Fibroblast of skin of abdomen (primary cell): ENCODE data around the gene NUAK2.

ENCODE experiments used
- DNase-seq: peaks from one replicate; pipeline ENCODE4 v3.0.0-alpha.2; 2013

NUAK2 gene

DNA sequence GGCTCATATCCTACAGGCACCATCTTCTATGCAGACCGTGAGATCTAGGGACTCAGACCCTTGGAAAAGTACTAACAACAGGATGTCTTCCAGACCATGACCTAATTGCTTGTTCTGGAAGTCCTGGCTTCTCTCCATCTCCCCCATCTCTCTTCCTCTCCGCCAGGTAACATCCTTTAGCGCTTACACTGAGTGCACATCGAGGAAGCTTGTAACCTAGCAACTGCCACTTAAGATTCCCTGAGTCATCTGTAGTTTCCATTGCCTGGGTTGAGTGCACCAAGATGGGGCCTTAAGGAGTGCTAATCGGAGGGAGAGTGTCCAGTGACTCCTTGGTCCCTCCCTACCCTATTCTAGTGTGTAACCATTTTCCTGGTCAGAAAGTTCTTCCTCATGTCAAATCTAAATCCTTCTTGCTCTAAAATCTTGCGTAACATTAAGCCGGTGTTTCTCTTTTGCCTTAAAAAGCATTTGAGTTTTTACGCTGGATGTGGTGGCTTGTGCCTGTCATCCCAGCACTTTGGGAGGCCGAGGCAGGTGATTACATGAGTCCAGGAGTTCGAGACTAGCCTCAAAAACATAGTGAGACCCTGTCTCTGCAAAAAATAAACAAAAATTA is 25.5 kb upstream of the NUAK2 start:
- no peak for DNase-seq

DNA sequence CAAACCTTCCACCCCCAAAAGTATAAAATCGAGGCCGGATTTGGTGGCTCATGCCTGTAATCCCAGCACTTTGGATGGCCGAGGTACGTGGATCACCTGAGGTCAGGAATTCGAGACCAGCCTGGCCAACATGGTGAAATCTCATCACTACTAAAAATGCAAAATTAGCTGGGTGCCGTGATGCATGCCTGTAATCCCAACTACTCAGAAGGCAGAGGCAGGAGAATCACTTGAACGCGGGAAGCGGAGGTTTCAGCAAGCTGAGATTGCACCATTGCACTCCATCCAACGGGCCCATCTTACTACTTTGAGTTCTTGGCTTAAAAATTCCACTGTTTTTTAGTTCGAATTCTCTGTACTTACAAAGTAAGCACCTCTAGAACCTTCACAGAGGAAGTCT is 24.2 kb upstream of the NUAK2 start:
- no peak for DNase-seq

DNA sequence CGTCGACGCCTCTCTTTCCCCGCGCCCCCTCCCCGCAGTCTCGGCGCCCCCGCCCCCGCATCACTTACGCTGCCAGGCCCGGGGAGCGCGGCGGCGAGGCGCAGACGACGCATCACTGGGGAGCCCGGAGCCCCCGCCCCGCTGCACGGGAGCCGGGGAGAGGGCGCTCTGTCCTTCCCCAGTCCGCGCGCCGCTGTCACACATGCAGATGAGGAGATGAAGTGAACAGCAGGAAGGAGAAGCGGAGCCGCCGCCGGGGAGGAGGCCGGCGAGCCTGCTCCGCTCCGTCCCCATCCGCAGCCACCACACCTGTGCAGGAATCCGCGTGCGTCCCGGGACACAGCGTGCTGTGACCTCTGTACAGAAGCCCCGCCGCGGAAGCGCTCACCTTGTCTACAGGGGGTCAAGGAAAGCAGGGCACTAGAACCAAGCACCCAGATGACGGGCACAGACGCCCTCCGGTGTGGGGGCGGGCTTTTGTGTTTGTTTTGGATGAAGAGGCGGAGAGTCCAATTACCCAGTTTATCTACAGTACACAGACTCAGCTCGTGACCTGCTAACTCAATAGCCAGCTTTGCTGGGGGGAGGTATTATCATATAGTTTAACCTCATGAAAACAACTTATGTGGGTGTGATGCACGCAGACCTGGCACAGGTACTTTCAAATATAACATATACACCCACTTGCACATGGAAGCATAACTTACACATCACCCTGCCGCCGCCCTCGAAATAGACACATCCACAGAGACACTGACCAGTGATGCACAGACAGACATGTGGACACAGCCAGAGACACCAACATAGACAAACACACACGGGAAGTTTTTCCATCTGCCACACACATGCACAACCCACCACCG is 22.8 kb upstream of the NUAK2 start:
- no peak for DNase-seq

DNA sequence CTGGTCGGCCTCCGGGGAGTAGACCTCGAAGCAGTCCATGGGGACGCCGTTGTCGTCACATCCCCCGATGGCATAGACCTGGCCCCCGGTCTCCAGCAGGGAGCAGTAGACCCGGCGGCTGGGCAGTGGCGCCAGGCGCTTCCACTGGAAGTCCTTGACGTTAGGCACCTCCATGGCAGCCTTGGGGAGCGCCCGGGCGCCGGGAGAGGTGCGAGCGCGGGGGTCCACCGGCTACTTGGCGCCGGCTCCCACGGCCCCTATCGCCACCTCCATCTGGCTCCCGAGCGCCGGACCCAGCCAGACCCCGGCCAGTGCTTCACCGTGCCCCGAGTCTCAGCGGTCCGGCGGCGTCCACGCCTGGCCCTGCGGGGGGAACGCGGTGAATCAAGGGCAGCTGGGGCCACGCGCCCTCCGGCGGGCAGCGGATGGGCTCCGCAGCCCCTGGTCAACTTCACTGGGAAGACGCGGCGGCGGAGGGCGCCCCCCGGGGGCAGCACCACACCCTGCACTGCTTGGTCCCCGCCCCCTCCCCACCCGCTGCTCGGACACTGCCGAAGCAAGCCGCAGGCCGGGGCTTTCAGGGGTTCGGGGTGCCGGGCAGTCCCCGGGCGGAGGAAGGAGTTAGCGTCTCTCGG is 22.0 kb upstream of the NUAK2 start:
- DNase-seq: no peak

DNA sequence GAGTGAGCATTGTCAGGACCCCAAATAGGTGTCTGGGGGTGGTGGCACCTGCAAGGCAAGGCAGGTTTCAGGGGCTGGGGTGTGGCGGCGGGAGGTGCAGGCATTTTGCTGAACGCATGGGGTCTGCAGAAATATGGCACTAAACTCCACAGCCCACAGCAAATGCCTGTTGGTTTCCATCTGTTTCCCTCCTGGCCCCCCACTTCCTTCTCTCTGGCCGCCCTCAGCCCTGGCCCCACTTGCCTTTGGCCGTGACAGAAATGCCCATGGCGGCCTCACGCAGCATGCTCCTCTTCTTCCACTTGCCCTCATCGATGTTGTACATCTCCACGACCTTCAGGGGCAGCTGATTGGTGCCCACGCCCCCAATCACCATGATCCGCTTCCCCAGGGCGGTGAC is 21.4 kb upstream of the NUAK2 start:
- no peak for DNase-seq

DNA sequence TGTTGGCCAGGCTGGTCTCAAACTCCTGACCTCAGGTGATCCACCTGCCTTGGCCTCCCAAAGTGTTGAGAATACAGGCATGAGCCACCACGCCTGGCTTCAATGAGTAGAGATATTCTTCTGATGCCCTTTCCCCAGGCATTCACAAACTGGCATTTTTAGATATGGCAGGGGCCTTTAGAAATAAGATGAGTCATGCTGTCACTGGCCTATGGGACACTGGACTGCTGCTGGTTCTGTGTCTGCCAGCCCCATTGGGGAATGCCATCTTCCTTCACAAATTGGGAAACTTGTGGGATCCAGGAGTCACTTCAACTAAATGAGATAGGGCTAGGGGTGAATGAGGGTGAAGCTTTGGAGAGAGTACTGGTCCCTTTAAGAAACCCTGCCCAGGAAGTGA is 19.1 kb upstream of the NUAK2 start:
- no peak for DNase-seq

DNA sequence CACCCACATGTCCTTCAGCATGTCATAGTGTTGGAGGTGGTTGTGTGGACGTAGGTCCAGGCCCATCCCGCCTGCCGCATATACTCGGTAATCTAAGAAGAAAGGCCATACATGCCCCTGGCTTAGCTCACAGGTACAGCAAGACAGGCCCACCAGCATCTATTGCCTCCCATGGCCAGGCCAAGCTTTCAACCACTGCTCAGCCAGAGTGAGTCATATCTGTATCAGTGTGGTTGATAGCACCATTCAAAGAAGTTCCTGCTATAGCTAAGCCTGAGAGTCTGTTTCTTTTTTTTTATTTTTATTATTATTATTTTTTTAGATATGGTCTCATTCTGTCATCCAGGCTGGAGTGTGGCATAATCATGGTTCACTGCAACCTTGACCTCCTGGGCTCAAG is 18.2 kb upstream of the NUAK2 start:
- no peak for DNase-seq

DNA sequence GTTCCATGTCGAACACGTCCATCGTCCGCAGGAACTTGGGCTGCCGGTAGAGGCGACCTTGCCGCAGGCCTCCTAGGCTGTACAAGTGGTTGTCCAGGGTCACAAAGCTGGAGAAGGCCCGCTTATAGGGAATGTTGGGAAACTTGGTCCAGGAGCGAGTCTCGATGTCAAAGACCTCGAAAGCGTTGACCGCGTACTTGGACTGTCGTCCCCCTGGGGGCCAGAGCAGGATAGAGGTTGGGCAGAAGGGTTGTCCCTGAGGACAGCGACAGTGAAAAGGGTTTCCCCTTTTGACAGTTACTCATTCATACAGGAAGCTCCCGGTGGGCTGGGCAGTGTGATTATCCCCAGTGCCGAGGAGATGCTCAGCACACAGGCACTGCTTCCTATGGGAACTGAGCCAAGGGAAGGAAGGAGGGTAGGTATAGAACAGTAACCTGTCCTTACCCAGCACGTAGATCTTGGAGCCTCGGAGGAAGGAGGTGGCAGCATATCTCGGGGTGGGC is 17.7 kb upstream of the NUAK2 start:
- no peak for DNase-seq

DNA sequence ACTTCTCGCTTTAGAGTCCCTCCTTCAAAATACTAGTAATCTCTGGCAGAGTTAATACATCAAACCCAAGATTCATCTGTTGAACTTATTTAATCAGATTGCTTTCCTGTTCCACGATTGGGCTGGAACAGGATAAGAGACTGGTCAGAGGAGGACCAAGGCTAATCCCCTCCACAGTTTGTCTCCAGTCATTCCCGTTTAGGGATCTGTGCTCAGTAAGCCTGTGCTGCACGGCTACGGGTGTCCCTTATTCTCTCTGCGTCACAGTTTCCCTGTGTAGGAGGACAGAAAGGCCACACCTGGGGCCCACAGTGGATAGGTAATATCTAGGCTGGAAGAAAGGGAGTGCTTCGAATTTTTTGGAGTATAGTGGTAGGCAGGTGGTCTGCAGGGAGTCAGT is 16.5 kb upstream of the NUAK2 start:
- DNase-seq: no peak

DNA sequence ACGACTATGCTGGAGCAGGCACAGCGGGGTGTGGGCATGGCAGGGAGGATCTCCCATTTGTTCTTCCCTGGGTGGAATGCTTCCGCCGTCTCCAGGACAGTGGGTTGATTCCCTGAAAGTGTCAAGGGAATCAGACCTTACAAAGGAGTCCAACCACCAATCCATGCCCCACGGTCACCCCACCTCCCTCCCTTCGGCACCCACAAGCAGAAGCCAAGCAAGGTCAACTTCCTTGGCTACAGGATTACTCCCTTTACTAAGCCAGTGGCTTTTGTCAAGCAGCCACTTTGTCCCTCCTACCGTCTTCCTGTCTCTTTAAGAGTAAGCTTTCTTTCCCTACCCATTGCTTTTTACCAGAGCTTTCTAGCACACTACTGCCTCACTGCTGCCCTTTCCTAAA is 15.9 kb upstream of the NUAK2 start:
- no peak for DNase-seq

DNA sequence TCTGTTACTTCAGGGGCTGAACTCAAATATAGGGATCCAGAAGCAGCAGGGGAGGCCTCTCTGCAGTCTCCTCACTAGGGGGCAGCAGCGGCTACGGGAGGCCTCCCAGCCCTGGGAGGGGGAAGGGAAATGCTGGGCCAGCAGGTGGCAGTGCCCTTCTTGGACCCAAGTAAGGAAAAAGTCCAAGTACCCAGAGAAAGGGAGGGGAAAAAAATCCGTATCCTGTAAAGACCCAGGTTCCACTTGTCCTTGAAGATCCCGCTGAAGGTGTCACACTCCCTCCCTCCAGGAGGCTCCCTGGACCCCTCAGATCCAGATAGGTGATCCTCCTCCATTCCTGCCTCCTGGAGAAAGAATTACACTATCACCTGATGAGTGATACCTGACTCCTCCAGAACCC is 14.1 kb upstream of the NUAK2 start:
- DNase-seq: peak; percentile 57

DNA sequence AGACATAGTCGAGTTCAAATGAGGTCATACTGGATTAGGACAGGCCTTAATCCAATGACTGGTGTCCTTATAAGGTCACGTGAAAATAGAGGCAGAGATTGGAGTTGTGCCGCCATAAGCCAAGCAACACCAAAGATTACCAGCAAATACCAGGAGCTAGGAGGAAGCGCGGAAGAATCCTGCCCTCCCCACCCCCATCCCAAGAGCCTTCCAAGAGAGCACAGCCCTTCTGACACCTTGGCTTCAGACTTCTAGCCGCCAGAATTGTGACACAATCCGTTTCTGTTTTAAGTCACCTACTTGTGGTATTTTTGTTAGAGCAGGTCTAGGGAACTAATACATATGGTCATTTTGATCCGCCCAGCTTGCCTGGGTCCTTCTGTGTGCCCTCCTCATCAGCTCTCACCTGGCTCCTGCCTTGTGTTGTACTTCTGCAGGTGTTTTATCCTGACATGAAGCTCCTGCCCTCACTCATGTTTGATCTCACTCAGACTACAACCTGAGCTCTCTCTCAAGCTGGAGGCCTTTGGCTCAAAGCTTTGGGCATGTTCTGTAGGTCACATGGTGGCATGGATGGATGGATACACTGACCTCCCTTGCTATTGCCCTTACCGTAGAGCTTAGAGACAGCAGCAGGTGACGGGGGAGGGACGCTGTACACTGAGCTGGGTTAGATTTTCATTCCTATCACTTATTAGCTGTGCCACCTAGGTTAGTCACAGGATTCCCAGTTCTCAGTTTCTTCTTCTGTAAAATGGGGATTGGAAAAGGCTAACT is 10.7 kb upstream of the NUAK2 start:
- no peak for DNase-seq

DNA sequence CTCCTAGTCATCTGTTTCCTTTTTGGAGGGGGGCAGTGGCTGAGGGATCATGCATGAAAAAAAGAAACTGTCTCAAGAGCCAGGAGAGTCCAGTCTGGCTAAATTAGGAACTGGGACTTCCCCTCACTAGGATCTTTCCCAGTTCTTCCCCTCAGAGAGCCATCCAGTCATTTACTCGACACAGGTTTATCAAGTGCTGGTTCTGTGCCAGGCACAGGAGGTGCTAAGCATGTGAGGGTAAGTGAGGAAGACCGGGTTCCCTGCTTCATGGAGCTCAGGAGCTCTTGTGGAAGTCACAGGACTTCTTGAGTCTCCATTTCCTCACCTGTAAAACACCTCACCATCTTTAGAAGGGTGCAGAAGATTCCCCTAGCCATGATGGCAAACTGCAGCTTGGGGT is 8.6 kb upstream of the NUAK2 start:
- no peak for DNase-seq

DNA sequence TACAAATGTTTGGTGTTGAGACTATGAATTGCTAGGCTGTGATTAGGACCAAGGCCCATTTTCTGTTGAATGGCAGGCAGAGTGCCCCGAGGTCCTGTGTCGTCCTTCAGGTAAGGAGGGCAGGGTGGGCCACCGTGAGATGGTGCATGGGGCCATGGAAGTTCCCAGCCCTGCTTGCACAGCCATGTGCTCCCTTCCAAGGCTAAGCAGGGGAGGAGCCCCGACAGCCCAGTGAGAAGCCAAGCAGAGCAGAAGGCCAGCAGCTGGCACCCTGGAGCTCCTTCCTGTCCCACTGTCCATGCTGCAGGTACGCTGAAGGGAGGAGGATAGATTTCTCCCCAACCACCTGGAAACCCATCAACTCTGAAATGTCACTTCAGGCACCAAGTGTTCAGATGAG is 8.2 kb upstream of the NUAK2 start:
- no peak for DNase-seq

DNA sequence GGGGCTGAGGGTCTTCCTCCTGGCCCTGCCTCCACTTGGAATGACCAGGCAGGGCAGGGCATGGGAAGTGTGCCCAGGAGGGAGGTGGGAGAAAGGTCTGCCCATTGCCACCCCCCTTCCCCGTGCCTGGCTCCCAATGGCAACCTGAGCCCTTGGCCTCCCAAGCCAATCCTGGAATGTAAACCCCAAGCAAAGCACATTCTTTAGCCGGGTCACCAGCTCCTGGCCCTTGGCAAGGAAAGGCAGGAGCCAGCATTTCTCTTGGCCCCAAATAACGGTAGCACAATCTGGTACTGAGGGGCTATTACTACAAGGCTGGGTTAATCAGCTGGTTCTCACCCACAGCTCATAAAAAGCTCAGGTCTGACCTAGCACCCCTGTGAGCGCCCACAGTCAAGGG is 6.9 kb upstream of the NUAK2 start:
- DNase-seq: no peak

DNA sequence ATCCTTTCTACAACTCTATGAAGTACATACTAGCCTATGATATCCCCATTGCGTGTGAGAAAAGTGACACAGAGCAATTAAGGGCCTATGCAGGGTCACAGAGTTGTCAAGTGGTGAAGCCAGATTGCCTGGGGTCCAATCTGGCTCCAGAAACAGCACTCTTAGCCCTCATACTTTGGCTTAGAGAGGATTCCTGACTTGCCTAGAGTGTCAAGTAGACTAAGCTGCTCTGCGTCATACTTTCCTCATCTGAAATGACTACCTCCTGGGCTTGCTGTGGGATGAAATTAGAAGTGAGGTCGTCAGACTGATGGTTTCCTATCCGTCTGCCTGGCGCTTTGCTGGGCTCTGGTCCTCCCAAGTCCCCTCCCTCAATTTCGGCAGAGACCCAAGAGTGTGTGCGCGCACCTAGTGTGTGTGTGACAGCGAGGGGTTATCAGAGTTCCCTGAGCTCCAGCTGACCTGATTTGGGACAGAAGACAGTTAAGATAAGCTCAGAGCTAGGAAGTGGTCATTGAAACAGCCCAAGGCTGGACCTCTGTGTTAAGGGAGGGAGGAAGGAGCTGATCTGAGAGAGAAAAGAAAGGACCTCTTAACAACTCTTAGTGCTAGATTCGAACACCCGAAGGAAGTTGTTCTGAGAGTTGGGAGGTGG is 5.4 kb upstream of the NUAK2 start:
- no peak for DNase-seq

DNA sequence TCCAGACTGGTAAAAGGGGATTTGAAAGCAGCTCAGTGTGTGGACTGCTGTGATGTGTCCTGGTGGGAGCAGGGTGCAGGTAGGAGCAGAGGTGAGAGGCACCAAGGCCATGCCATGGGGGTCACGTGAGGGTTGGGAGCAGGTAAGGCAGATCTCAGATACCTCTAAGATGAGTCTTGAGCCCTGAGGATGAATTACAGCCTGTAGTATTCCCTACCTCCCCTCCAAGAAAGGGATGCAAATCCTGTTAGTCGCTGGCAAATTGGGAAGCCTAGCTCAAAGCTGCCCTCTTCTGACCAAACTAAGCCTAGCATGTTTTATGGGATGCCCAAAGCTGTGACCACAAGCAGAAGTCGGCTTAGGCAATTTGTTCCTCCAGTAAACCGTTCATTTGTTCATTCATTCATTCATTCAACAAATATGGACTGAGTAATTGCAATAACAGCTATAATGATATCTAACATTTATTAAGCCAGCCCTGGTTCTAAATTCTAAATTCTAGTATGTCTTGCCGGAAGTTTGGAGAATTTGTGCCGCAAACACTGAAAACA is 3.9 kb upstream of the NUAK2 start:
- peak; percentile 75 for DNase-seq

DNA sequence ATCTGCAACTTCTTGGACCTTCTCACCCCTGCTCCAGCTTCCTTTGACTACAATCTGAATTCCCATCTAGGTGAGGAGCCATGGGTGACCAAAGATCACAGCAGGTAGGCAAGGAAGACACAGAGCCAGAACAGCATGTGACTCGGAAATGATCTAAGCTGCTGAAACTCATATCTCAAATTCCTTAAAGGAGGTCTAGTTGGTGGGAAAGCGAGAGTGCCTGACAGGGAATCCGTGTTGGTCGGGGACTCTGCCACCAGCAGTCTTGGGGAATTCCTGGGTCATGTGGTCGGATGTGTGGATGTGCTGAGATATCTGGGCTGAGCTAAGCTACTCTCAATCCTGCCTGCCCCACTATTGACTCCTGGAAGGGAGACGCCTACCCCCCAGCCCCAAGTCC is 3.2 kb upstream of the NUAK2 start:
- peak; percentile 43 for DNase-seq

DNA sequence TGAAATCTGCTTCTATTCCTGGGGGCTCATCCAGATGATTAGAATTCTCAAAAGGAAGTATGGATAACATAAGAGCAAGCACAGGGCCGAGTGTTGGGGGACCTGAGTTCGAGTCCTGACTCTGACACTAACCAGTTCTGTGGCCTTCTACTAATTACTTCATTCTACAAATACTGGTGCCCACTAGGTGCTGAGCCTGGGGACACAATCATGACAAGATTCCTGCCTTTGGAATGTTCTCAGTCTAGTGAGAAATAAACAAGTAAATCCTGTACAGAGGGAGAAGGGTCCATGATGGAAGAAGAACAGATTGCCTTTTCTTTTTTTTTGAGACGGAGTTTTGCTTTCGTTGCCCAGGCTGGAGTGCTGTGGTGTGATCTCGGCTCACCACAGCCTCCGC is 2.2 kb upstream of the NUAK2 start:
- DNase-seq: no peak

DNA sequence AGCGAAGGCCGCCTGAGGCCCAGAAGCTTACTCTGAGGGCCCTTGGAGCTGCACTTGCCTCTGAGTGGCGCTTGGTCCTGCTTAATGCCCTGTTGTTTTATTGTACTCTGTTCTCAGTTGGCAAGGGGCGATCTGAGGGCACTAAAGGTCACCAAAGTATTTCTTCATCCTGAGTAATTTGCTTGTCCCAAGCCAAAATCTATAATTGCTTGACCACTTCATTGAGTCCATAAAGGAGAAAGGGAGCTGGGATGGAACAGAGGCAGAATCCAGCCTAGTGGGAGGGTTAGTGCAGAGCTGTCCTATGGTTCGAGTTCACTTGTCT is 376 bp upstream of the NUAK2 start:
- DNase-seq: no peak

DNA sequence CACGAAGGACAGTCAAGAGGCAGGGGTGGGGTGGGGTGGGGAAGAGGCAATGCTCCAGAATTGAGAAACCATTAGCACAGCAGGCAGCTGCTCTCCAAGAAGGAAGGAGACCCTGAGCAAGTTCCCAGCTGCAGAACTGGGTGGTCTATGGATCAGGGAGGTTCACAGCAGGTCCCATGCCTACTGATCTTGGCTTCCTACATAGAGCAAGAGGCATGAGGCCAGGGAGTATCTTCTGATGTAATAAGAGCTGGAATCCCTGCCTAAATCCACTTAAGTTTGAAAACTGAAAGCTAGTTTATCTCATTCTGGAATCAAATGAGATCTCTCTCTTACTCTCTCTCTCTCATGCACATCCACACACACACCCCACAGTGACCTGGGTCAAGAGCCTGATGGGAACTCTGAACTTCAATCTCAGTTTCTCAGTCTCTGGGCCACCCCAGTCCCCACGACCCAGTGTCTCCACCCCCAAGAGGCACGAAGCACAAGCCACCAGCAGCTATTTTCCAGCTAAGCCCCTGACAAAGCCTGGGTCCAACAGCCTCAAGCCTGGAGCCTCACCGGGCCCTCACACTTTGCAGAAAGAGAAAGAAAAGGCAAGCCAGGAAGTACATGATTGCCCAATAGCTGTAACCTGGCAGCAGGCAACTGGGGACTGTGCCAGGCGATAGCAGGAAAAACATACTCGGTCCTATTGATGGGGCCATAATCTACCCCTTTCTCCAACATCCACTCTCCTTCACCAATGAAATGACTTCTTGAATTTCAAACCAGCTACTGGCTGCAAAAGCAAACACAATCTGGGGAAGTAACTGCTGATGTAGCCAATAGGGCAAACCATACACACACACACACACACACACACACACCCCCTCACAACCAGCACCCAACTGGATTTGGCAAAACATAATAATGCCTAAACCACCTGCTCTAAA is 2.2 kb downstream of the NUAK2 start:
- DNase-seq: peak; percentile 61
